ENCODE results near the gene PCMTD2. TPM values are rescaled to one million over a fixed set of nuclear protein-coding genes. Genes with fewer than 3 reads are reported as not detected.

The PCMTD2 gene
- total RNA-seq, 1 donor from 2014 or later = 38.2 TPM

DNA sequence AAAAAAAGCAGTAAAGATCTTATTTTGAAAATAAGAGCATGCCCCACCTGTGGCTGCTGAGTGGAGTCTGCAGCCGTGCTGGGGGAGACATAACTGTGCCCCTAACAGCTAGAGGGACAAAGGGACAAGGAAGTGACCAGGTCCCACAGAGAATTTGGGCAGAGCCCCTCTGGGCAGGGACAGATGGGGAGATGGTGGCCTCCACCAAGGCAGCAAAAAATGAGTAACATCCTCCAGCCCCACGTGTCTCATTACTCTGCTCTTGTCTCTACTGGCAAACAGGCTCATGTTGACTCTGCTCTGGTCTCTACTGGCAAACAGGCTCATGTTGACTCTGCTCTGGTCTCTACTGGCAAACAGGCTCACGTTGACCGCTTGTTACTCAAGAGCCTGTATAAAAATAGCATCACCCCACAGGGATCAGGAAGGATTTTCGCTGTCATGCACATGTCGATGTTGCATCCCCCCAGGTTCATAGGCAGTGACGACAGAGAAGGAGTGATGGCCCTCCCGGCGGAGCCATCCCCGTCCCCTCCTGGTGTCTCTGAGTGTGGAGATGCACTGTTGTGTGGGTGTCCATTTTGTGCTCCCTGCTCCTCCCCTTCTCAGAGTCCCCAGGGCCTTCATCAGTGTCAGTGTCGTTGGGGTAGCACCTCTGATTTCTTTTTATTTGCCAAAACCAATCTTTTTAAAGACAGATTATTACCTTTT lies 17.3 kb upstream of the PCMTD2 start:
- DNase-seq (ENCODE audit: extremely low read depth, low read depth, low spot score) = no peak

DNA sequence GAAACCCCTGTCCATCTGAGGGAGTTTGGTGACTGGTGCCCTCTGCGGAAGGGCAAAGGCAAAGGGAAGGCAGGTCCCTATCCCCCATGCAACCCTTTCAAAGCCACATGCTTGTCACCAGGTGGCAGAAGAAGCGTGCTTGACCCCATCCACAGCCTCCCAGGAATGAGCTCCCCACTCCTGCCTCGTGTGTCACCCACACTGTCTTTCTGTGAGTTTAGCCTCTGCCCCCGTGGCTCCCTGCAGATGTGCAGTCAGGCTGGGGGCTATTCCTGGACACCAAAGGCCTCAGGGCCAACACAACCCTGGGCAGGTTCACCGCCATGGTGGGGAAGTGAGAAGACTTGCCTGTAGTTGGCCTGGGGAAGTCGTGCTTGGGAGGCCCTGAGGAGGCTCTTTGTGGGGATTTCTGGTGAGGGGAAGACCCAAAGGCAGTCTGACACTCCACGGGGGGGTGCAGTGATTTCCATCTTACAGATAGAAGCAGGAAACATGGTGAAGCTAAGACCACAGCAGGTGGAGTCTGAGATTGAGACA lies 16.6 kb upstream of the PCMTD2 start:
- DNase-seq (ENCODE audit: extremely low read depth, low read depth, low spot score) = no peak

DNA sequence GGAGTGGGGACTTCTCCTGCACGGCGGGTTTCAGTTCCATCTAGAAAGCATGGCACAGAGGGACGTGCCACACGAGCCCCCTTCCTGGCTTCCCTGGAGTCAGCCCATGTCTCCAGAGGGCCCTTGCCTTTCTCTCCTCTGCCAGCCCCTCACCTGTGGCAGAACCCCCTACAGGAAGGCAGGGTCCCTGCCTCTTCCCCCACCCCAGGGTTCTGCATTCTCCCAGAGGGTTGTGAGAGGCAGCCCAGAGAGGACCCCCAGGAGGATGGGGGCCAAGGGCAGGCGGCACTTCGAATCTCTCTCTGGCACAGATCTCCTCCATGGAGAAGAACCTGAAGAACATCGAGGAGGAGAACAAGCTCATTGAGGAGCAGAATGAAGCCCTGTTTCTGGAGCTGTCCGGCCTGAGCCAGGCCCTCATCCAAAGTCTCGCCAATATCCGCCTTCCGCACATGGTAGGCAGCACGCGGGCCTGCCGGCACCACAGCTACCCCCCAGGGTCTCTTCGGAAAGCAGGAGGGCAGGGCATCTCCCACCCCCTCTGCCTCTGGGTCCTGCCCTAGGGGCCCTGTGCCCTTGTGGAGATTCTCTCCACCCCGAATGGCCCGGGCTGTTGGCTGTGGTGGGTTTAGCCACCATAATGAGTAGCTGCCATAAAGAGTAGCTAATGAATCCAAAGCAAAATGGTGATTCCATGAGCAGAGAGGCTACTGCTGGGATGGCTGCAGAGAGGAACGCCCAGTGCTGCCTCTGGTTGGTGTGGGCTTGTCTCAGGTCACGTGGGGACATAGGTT lies 15.9 kb upstream of the PCMTD2 start:
- no peak for DNase-seq (ENCODE audit: extremely low read depth, low read depth, low spot score)

DNA sequence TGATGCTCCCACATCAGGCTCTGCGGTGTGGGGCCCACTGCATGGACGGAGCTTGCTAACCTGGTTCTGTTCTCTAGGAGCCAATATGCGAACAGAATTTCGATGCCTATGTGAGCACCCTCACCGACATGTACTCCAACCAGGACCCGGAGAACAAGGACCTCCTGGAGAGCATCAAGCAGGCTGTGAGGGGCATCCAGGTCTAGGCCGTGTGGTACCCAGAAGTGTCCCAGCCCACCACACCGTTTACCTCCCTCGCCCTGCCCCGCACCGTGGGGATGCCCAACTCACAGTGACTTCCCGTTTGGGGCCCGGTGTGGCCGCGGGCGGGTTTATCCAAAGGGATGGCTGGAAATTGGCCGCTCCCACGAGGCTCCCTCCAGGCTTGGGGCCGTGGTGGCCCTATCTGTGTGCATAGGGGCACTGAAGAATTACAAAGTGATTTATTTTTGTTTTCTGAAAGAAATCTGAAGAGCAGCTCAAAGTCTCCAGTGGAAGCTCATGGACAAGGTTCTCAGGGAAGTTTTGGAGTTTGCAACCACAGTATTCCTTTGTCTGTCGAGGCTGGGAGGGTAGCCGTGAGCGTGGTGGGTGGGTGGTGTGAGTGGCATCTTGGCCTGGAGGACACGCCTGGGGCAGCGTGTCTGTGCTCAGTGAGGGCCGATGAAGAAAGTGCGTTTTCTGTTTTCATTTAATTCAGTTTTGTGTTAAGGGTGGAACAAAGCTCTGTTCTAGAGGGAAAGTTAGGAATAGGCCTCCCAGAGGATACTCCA lies 15.1 kb upstream of the PCMTD2 start:
- no peak for DNase-seq (ENCODE audit: extremely low read depth, low read depth, low spot score)

DNA sequence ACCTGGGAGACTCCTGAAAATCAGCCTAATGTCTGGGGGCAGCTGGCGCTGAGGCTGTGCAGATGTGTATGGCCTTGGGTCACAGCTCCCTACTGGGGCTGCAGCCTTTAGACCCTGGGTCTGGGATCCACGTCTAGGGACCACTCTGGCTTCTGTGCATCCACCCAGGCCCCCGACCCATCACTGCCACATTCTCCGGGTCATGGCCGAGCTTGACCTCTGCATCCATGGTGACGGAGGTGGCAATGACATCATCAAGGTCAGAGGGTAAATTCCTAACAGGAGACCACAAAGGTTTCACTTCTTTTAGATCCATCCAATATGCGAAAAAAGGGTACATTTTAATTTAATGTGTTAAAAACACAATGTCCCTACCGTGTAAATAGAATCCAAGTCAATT lies 14.5 kb upstream of the PCMTD2 start:
- no peak for DNase-seq (ENCODE audit: extremely low read depth, low read depth, low spot score)

DNA sequence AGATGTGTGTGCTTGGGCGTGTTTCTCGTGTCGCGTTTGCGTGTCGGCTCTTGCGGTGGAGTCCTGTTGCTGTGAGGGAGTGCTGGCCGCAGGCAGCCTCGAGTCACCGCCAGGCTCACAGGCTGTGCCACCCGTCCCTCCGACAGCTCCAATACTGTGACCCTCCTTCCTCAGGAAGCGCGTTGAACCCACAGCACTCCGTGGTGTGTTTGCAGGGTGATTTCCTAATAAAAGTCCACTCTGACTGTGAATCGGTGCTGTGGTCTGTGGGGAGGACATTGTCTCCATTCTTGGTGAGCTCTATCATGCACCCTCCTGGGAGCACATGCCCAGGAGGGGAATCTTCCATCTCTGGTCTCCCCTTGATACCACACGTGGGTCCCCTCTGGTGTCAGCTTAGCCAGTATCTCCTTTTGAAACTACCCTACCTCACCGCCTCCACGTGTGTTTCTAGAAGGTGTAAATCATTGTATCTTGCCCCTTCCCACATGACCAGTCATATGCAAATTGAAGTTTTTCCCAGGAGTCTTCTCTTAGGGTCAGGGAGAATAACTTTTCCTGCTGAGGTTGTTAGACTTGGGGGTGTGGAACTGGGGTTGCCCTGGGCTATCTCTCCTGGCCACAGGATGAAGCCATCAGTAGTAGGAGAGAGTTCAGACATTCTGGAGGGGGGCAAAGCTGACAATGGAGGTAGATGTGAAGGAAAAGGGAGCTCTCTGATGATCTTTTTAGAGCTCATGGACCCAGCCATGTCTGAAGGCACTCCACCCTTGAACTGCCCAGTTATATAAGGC lies 13.3 kb upstream of the PCMTD2 start:
- no peak for DNase-seq (ENCODE audit: extremely low read depth, low read depth, low spot score)

DNA sequence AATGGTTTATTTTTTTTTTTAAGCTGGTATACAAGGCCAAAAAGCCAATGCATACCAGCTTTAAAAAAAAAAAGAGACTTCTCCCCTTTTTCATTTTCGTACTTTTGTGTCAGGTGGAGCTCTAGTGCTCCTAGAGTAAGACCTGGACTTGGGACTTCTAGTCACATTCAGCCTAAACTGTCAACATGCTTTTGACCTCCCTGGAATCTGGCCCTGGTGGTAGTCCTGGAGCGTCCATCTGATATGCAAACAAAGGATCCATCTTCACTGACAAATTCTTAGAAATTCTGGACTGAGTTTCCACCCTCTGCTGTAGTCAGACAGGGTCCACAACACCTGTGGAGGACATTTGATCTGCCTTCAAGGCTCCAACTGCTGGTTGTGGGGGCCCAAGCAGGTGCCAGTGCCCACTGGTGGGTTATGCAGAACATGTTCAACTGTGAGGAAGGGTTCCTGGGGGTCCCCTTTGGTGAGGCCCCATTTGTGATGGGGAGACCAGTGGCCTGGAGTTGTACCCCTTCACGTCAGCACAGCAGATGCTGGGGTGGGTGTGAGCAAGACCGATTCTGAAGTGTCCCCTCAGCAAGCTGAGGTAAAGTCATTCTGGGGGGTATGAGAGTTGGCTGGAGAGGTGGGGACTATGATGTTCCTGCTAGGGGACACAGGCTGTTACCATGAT lies 12.6 kb upstream of the PCMTD2 start:
- DNase-seq (ENCODE audit: extremely low read depth, low read depth, low spot score) = no peak

DNA sequence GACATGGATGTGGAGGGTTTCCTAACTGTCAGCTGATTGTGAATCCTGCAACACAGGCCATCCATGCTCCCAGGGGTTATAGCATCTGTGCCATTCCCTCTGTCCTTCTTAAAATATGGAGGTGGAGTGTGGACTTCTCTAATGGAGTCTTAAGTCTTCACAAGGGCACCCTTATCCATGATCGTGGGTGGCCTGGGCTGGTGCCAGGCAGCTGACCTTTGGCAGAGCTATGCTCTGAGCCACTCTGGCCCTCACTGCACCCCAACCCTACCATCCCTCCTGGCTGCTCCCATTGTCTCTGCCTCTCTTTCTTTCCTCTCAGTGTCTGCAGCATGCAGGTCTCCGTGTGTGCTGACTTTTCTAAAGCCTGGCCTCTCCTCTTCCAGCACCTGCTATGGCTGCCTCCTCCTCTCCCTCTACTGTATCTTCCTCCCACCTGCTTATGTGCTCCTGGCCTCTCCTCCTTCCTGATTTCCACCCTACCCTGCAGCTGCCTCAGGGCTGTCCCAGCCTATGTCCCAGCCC lies 11.2 kb upstream of the PCMTD2 start:
- no peak for DNase-seq (ENCODE audit: extremely low read depth, low read depth, low spot score)

DNA sequence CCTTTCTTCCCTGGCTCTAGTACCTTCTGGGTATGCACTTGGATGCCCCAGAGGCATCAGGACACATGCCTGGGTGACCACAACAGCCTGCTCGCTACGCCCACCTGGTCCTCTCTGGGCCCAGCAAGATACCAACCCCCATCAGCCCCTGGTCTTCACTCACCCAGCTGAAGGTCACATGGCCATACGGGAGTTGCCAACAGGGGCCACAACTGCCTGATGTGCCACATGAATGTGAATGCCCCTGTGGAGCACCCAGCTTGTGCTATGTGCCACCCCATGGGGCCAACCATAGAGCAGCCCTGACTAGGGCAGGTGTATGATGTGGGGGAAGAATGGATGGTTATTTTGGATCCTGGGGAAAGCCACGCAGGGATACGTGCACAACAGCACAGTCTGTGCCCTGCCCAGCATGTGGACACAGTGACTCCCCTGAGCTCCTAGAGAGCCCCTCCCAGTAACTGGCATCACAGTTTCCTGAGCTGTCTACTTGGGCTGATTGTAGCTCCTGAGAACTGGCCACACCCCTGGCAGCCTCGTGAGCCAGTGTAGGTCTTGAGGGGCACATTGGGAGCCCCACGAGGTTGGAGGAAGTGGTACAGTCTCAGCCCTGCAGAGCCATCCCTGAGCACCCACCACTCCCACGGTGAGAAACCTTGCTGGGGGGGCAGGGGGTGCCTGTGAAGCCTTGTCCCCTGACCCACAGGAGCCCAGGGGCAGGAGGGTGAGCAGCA lies 10.5 kb upstream of the PCMTD2 start:
- DNase-seq (ENCODE audit: extremely low read depth, low read depth, low spot score) = no peak

DNA sequence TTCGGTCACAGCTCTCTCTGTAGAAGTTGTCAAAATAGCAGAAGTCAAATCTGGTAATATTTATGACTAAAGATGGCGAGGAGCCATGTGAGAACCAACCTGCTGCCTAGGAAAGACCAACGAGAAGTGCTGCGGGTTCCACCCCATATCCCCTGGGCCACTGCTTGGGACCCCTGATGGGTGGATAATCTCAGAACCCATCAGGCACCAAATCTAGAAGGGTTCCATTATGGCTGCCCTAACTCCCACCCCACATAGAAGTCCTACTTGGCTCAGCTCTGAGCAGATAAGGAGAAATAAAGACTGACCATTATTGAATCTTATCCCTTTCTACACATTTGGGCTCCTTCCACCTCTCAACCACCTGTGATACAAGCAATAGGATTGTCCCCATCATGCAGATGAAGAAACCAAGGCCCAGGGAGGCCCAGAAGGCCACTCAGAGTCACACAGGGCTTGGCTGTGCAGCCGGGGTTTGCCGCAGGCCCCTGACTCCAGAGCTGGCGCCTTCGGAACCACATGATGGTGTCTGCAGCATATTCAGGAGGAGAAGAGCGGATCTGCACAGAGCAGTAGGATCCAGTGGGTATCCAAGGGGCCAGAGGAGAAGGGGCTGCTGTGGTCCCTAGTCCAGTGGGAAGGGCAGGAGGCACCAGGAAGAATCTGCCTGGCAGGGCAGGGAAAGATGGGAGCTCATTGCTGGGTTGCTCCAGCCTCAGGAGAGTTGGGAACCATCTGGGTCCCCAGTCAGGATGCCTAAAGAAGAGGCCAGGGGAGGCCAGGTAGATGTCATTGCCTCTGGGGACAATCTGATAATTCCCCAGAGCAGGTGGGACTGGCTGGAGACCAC lies 9.6 kb upstream of the PCMTD2 start:
- no peak for DNase-seq (ENCODE audit: extremely low read depth, low read depth, low spot score)

DNA sequence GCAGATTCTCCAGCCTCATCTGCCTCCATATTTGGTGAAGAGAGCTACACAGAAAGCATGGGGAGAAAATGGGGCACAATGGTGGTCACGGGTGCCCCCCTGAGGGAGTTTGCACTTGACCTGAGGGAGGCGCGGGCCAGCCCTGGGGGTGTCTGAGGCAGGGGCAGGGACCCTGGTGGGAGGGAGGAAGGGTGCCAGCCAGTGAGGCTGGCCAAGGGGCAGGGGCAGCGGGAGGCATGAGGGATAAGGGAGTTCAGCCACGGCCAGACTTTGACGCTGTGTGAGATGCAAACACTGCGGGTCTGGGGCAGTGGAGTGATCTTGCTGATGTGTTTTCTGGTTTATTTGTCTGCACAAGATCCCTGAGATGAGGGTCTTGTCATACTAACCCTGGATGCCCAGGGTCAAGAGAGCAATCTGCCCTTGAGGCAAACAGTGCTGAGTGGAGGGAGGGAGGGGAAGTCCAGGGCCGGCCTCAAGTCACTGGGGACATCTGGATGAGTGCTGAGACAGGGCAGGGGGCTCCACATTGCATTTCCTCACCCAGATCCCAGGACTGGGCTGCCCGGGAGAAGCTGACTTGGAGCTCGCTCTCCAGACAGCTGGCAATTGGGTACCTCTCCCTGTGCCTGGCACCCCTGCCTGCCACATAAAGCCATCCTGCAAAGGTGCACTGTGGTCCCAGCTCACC lies 8.8 kb upstream of the PCMTD2 start:
- no peak for DNase-seq (ENCODE audit: extremely low read depth, low read depth, low spot score)

DNA sequence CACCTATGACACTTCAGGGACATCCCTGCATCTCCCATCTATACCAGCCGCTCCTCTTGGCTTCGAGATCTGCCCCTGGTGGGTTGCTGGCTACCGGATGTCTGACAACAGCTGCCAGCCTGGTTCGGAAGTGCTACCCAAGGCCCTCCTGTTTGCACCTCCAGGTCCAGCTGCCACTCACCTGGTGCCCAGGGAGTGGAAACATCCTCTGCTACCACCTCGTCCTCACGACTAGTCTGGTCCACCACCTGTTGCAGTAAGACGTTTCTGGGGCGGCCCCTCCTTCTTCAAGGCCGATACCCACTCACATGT lies 8.3 kb upstream of the PCMTD2 start:
- no peak for DNase-seq (ENCODE audit: extremely low read depth, low read depth, low spot score)

DNA sequence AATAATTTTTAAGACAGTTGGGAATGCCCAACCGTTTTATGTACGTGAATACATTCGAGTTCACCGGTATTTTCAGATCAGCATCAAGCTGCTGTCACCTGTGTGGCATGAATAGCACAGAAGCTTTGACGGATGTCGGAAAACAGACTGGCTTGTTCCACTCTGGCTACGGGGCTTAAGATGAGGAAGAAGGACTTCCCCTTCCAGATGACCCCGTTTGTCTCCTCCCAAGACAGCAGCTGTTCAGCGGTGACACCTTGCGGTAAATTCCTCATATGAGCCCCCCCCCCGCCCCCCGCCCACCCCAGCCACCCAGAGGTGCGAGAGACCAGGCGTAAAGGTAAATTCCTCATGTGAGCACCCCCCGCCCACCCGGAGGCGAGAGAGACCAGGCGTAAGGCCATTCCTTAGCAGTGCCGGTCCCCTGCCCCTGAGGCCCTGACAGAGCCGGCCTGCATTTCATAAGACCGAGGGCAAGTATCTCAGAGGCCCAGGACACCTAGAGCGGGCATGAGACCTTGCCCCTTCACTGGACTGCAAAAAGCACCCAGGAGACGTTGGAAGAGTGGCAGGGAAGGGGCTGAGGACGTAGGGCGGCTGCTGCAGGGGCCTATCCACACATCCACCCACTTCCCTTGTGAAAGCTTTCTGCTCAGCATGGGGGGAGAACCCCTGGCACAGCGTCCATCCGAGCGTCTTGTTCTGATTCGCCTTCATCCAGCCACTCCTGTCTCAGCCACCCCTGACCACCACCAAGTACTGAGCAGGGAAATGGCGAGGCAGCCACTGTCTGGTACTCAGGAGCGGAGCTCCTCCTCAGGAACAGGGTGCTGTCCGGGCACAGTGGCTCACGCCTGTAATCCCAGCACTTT lies 7.3 kb upstream of the PCMTD2 start:
- DNase-seq (ENCODE audit: extremely low read depth, low read depth, low spot score) = no peak

DNA sequence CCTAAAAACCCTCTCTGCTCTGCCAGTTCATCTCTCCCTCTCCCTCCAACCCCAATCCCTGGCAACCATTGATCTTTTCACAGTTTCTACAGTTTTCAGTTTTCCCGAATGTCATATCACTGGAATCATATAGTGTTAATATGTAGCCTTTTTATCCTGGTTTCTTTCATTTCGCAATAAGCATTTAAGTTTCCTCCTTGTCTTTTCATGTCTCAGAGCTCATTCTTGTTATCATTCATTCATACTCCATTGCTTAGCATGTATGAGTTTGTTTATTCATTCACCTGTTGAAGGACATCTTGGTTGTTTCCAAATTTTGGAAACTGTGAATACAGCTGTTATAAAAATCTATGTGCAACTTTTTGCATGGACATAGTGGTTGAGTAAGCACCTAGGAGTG lies 5.5 kb upstream of the PCMTD2 start:
- no peak for DNase-seq (ENCODE audit: extremely low read depth, low read depth, low spot score)

DNA sequence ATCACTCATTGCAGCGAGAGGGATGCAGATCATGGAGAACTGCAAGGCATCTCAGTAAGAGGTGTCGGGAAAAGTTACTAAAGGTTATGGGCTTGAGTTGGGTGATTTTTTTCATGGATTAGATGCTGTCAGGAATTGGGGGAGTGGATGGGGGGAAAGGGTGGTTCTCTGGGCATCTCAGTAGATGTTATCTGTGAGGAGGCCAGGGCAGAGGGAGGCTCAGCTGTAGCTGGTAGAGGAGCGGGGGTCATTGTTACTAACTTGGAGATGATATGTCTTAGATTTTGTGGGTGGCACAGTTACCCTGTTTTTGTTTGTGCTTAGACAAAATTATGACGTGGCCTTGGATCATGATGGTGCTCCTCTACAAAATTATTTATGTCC lies 2.6 kb upstream of the PCMTD2 start:
- DNase-seq (ENCODE audit: extremely low read depth, low read depth, low spot score) = no peak

DNA sequence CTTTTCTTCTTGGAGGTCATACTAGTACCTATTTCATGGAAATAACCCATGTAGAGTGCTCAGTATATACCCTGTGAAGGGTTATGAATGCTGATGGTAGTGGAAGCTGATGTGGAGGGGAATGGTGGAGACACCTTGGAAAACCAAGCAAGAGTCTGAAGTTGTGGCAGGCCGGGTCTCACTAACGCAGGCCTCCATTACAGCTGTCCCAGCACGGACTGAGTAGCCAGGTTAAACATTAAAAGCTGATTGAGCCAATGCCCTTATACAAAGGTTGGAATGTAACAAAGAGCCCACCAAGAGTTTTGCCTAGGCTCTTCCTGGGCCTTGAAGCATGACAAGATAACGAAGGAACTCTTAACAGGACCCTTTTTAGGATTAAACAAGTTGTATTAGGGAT lies 2.1 kb upstream of the PCMTD2 start:
- DNase-seq (ENCODE audit: extremely low read depth, low read depth, low spot score) = no peak

DNA sequence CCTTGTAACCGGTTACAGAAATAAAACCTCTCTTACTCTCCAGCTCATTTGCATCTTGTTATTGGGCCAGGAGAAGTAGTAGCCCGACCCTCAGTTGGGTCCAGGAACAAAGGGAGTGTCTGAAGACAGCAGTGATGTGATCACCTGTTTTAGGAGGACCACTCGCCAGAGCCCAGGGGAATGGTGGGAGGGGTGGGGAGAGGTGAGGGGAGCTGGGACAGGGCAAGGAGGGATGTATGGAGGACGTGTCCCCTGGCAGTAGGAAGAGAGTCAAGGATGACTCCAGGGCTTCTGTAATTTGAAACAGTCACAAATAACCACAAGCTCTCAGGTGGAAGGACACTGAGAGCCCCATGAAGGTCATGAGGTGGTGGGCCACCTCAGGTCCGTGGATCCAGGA lies 1.4 kb upstream of the PCMTD2 start:
- no peak for DNase-seq (ENCODE audit: extremely low read depth, low read depth, low spot score)

Data from glomerular endothelial cell (primary cell).